Nephron progenitor cell (in vitro differentiated cells): ENCODE data around the gene PDE7B.

Experiments used
- DNase-seq: peaks from one replicate; pipeline ENCODE4 v3.0.0; 2021
- H3K27ac Mint-ChIP-seq: 2 replicates; pipeline ENCODE4 v1.8.0; 2021; ENCODE audit warnings: mild to moderate bottlenecking, moderate library complexity, mixed read lengths
- H3K27me3 Mint-ChIP-seq: 2 replicates; pipeline ENCODE4 v1.8.0; 2021; ENCODE audit warnings: mild to moderate bottlenecking, low read depth, mixed read lengths; ENCODE audit not compliant: poor library complexity
- H3K36me3 Mint-ChIP-seq: 2 replicates; pipeline ENCODE4 v1.8.0; 2021; ENCODE audit warnings: low read depth, mixed read lengths
- H3K4me1 Mint-ChIP-seq: 2 replicates; pipeline ENCODE4 v1.8.0; 2021; ENCODE audit warnings: mixed read lengths
- H3K4me3 Mint-ChIP-seq: 2 replicates; pipeline ENCODE4 v1.8.0; 2021; ENCODE audit warnings: mild to moderate bottlenecking, moderate library complexity, mixed read lengths
- H3K9me3 Mint-ChIP-seq: 2 replicates; pipeline ENCODE4 v1.8.0; 2021; ENCODE audit warnings: mild to moderate bottlenecking, moderate library complexity, mixed read lengths
- TF ChIP-seq, protein P1 (sequence below): fragments of 200-600 bp; sonication (generic); IDR thresholded peaks from 2 replicates; pipeline ENCODE4 v1.5.0; 2021; ENCODE audit warnings: antibody characterized with exemption

Gene PDE7B

GRCh38 chr6:136072691-136073090 lies 221.2 kb downstream of the PDE7B start:
- peaks cover 4% of the 10 kb centered on the region for H3K9me3 Mint-ChIP-seq
- H3K4me1 Mint-ChIP-seq, result peaks cover 6% of the 10 kb centered on the region
- DNase-seq, result no peak

GRCh38 chr6:136073216-136073615 lies 221.7 kb downstream of the PDE7B start:
- TF ChIP-seq, protein P1, sequence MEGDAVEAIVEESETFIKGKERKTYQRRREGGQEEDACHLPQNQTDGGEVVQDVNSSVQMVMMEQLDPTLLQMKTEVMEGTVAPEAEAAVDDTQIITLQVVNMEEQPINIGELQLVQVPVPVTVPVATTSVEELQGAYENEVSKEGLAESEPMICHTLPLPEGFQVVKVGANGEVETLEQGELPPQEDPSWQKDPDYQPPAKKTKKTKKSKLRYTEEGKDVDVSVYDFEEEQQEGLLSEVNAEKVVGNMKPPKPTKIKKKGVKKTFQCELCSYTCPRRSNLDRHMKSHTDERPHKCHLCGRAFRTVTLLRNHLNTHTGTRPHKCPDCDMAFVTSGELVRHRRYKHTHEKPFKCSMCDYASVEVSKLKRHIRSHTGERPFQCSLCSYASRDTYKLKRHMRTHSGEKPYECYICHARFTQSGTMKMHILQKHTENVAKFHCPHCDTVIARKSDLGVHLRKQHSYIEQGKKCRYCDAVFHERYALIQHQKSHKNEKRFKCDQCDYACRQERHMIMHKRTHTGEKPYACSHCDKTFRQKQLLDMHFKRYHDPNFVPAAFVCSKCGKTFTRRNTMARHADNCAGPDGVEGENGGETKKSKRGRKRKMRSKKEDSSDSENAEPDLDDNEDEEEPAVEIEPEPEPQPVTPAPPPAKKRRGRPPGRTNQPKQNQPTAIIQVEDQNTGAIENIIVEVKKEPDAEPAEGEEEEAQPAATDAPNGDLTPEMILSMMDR, result no peak
- no peak for DNase-seq
- Mint-ChIP-seq H3K4me3 (no peak overlapping the region), H3K36me3 (no peaks in the 10 kb centered on the region), H3K27ac (no peak overlapping the region), H3K27me3 (no peaks in the 10 kb centered on the region), H3K9me3 (peaks cover under 1% of the 10 kb centered on the region), H3K4me1 (peaks cover under 1% of the 10 kb centered on the region)

More at GRCh38 chr6:136072691-136073090, 221.2 kb downstream of the PDE7B start:
- TF ChIP-seq, protein P1, result no peak
- Mint-ChIP-seq H3K27ac (no peak overlapping the region), H3K36me3 (no peaks in the 10 kb centered on the region), H3K27me3 (no peaks in the 10 kb centered on the region), H3K4me3 (no peak overlapping the region)

- H3K27me3 Mint-ChIP-seq, result peaks cover 2% of the 10 kb centered on the region
- TF ChIP-seq, protein P1, result no peak
- no peaks in the 10 kb centered on the region for H3K36me3 Mint-ChIP-seq
- H3K4me3 Mint-ChIP-seq, result no peak overlapping the region
- no peak for DNase-seq
- no peaks in the 10 kb centered on the region for H3K9me3 Mint-ChIP-seq
- H3K4me1 Mint-ChIP-seq, result no peaks in the 10 kb centered on the region
- no peak overlapping the region for H3K27ac Mint-ChIP-seq
These were observed 225.0 kb downstream of the PDE7B start for GRCh38 chr6:136076496-136076895.

- Mint-ChIP-seq H3K36me3 (no peaks in the 10 kb centered on the region), H3K4me1 (no peaks in the 10 kb centered on the region), H3K9me3 (no peaks in the 10 kb centered on the region), H3K4me3 (no peak overlapping the region), H3K27ac (no peak overlapping the region), H3K27me3 (peaks cover 2% of the 10 kb centered on the region)
- no peak for DNase-seq
- TF ChIP-seq, protein P1, result no peak
These were observed 226.5 kb downstream of the PDE7B start for GRCh38 chr6:136077834-136078576.

GRCh38 chr6:136079701-136080565 lies 228.4 kb downstream of the PDE7B start:
- Mint-ChIP-seq H3K27ac (no peak overlapping the region), H3K27me3 (peaks cover 2% of the 10 kb centered on the region), H3K4me1 (no peaks in the 10 kb centered on the region), H3K36me3 (no peaks in the 10 kb centered on the region), H3K9me3 (no peaks in the 10 kb centered on the region), H3K4me3 (no peak overlapping the region)
- TF ChIP-seq, protein P1, result no peak
- no peak for DNase-seq
